GM12872 (cell line): ENCODE results near the gene FUT6.

Source experiments
- CTCF ChIP-seq: IDR thresholded peaks from 3 replicates; pipeline ENCODE4 v1.5.1; 2011; ENCODE audit warnings: low read depth, mild to moderate bottlenecking, low read length, moderate library complexity; ENCODE audit not compliant: insufficient read depth

FUT6 gene

GRCh38 chr19:5800361-5801270, 38.9 kb downstream of the FUT6 start:
- TF ChIP-seq CTCF = no peak

- no peak for TF ChIP-seq CTCF
Observed at GRCh38 chr19:5799247-5800241, 40.0 kb downstream of the FUT6 start.

- no peak for TF ChIP-seq CTCF
Observed at GRCh38 chr19:5798244-5798643, 41.3 kb downstream of the FUT6 start.

- no peak for TF ChIP-seq CTCF
Observed at GRCh38 chr19:5795382-5795919, 44.1 kb downstream of the FUT6 start.

- no peak for TF ChIP-seq CTCF
Observed at GRCh38 chr19:5793188-5793587, 46.3 kb downstream of the FUT6 start.

GRCh38 chr19:5792224-5792623, 47.3 kb downstream of the FUT6 start:
- TF ChIP-seq CTCF = no peak
